Body of pancreas (tissue), 4 donors: Measurements from ENCODE around the gene EPS8.

ENCODE experiments used
- POLR2A ChIP-seq, 3 donors: fragments of 450-650 bp; IDR thresholded peaks; one replicate each; pipeline ENCODE4 v1.6.1; 2016; ENCODE audit warnings: antibody characterized with exemption in 3 of 3, mild to moderate bottlenecking in 2 of 3
- TF ChIP-seq, protein P1 (sequence below), 7 experiments: fragments of 450-650 bp in 4 of 7; fragments of 200-600 bp in 3 of 7; sonication (generic) in 3 of 7; IDR thresholded peaks; one replicate each; pipeline ENCODE4 v1.5.1; 2016 to 2019; ENCODE audit warnings: antibody characterized with exemption in 7 of 7

DNA sequence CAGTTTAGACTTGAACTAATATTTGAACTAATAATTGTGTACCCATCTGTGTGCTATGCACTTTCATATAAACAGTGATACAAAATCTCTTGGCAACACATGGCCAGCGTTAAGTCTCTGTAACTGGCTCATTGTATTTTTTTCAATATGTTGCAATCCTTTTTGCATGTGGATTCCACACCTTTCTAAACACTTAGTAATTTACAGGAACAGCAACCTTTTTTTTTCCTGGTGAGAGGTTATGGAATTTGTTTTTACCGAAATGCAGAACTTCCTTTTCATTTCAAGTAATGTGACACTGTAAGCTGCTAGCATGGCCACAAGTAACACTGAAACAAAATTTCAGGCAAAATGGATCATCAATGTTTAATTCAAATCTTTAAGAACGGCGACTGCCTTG, 45.4 kb upstream of the EPS8 start:
- TF ChIP-seq, protein P1, sequence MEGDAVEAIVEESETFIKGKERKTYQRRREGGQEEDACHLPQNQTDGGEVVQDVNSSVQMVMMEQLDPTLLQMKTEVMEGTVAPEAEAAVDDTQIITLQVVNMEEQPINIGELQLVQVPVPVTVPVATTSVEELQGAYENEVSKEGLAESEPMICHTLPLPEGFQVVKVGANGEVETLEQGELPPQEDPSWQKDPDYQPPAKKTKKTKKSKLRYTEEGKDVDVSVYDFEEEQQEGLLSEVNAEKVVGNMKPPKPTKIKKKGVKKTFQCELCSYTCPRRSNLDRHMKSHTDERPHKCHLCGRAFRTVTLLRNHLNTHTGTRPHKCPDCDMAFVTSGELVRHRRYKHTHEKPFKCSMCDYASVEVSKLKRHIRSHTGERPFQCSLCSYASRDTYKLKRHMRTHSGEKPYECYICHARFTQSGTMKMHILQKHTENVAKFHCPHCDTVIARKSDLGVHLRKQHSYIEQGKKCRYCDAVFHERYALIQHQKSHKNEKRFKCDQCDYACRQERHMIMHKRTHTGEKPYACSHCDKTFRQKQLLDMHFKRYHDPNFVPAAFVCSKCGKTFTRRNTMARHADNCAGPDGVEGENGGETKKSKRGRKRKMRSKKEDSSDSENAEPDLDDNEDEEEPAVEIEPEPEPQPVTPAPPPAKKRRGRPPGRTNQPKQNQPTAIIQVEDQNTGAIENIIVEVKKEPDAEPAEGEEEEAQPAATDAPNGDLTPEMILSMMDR (IDR thresholded peaks at IDR 0.05) = no peak
- no peak for TF ChIP-seq POLR2A (IDR thresholded peaks at IDR 0.05)
